GM18873 (cell line): Measurements from ENCODE around the gene UGT1A7.
"Not testable (repeated sequence)": the region's sequence is repeated elsewhere in the genome, so short reads cannot be mapped to it uniquely, and the experiment has no call there.

Experiments
- ATAC-seq: cut with Tn5 transposase; IDR thresholded peaks from one replicate; pipeline ENCODE4 v1.9.1; 2021; ENCODE audit warnings: mild to moderate bottlenecking, moderate library complexity, moderate number of reproducible peaks; ENCODE audit not compliant: unreplicated experiment, low FRiP score

The UGT1A7 gene

GRCh38 chr2:233679196-233679595 lies 2.5 kb upstream of the UGT1A7 start:
- no peak for ATAC-seq

GRCh38 chr2:233680361-233681045 lies 1.2 kb upstream of the UGT1A7 start:
- ATAC-seq: no peak

- no peak for ATAC-seq
Measured at GRCh38 chr2:233684640-233685039, 2.9 kb downstream of the UGT1A7 start.

GRCh38 chr2:233686928-233687327 lies 5.2 kb downstream of the UGT1A7 start:
- no peak for ATAC-seq

GRCh38 chr2:233688341-233688740 lies 6.6 kb downstream of the UGT1A7 start:
- no peak for ATAC-seq

- no peak for ATAC-seq
Measured at GRCh38 chr2:233689031-233689430, 7.3 kb downstream of the UGT1A7 start.

GRCh38 chr2:233689501-233689900 lies 7.8 kb downstream of the UGT1A7 start:
- no peak for ATAC-seq

- ATAC-seq: no peak
Measured at GRCh38 chr2:233690444-233690843, 8.7 kb downstream of the UGT1A7 start.

- ATAC-seq: no peak
Measured at GRCh38 chr2:233691443-233692433, 10.0 kb downstream of the UGT1A7 start.

GRCh38 chr2:233692648-233693047 lies 10.9 kb downstream of the UGT1A7 start, which contains the start of gene UGT1A6:
TSS of gene UGT1A6 (plus strand) at chr2:233692890. CDS start at chr2:233693005, 115 bp downstream.
- ATAC-seq: no peak

GRCh38 chr2:233693963-233694362 lies 12.3 kb downstream of the UGT1A7 start:
- no peak for ATAC-seq

GRCh38 chr2:233698740-233699139 lies 17.0 kb downstream of the UGT1A7 start:
- no peak for ATAC-seq

GRCh38 chr2:233699424-233700027 lies 17.8 kb downstream of the UGT1A7 start:
- ATAC-seq: no peak

- ATAC-seq: no peak
Measured at GRCh38 chr2:233700028-233700635, 18.4 kb downstream of the UGT1A7 start.

- ATAC-seq: not testable (repeated sequence)
Measured at GRCh38 chr2:233700842-233701241, 19.1 kb downstream of the UGT1A7 start.

- no peak for ATAC-seq
Measured at GRCh38 chr2:233702238-233702637, 20.5 kb downstream of the UGT1A7 start.

GRCh38 chr2:233705911-233706506 lies 24.3 kb downstream of the UGT1A7 start:
- ATAC-seq: no peak

GRCh38 chr2:233706720-233707119 lies 25.0 kb downstream of the UGT1A7 start:
- ATAC-seq: no peak

- ATAC-seq: no peak
Measured at GRCh38 chr2:233707940-233708644, 26.4 kb downstream of the UGT1A7 start.

- ATAC-seq: no peak
Measured at GRCh38 chr2:233708942-233709341, 27.2 kb downstream of the UGT1A7 start.
